Hepatocyte (in vitro differentiated cells): Measurements from ENCODE around the gene UBL5. TPM values are rescaled to one million over a fixed set of nuclear protein-coding genes. Genes with fewer than 3 reads are reported as not detected.

ENCODE experiments used
- DNase-seq: peaks from one replicate; pipeline ENCODE4 v3.0.0-alpha.2; 2016; ENCODE audit warnings: low spot score
- H2AFZ ChIP-seq: fragments of 200-600 bp; sonication (generic); 2 replicates; pipeline ENCODE4 v1.6.0; 2016; ENCODE audit warnings: antibody characterized with exemption, mild to moderate bottlenecking
- H3K27ac ChIP-seq: fragments of 200-600 bp; sonication (generic); 2 replicates; pipeline ENCODE4 v1.5.1; 2016; ENCODE audit warnings: mild to moderate bottlenecking
- H3K27me3 ChIP-seq: fragments of 200-600 bp; sonication (generic); 2 replicates; pipeline ENCODE4 v1.6.1; 2016
- H3K36me3 ChIP-seq: fragments of 200-600 bp; sonication (generic); replicated peaks from 2 replicates; pipeline ENCODE4 v1.5.1; 2016; ENCODE audit warnings: low read depth; ENCODE audit not compliant: insufficient read depth
- H3K4me1 ChIP-seq: fragments of 200-600 bp; sonication (generic); 2 replicates; pipeline ENCODE4 v1.5.1; 2016; ENCODE audit warnings: mild to moderate bottlenecking, moderate library complexity; ENCODE audit not compliant: insufficient read depth
- H3K4me2 ChIP-seq: fragments of 200-600 bp; sonication (generic); 2 replicates; pipeline ENCODE4 v1.6.0; 2016
- H3K4me3 ChIP-seq: fragments of 200-600 bp; sonication (generic); 2 replicates; pipeline ENCODE4 v1.5.1; 2016; ENCODE audit warnings: mild to moderate bottlenecking
- H3K79me2 ChIP-seq: fragments of 200-600 bp; sonication (generic); 2 replicates; pipeline ENCODE4 v1.6.0; 2017; ENCODE audit warnings: mild to moderate bottlenecking
- H3K9me2 ChIP-seq: fragments of 200-600 bp; sonication (generic); replicated peaks from 2 replicates; pipeline ENCODE4 v1.6.0; 2017; ENCODE audit warnings: mild to moderate bottlenecking; ENCODE audit not compliant: insufficient read depth
- H3K9me3 ChIP-seq: fragments of 200-600 bp; sonication (generic); 2 replicates; pipeline ENCODE4 v1.5.1; 2016; ENCODE audit warnings: low read depth, mild to moderate bottlenecking
- H4K20me1 ChIP-seq: fragments of 200-600 bp; sonication (generic); 2 replicates; pipeline ENCODE4 v1.6.0; 2016; ENCODE audit warnings: mild to moderate bottlenecking; ENCODE audit not compliant: insufficient read depth, poor library complexity, severe bottlenecking
- CTCF ChIP-seq: fragments of 200-600 bp; sonication (generic); IDR thresholded peaks from 2 replicates; pipeline ENCODE4 v1.5.1; 2016; ENCODE audit warnings: antibody characterized with exemption, mild to moderate bottlenecking; ENCODE audit not compliant: poor library complexity
- EZH2 ChIP-seq: fragments of 200-600 bp; sonication (generic); IDR thresholded peaks from 2 replicates; pipeline ENCODE4 v1.6.1; 2016; ENCODE audit warnings: antibody characterized with exemption, mild to moderate bottlenecking, borderline replicate concordance
- EZH2phosphoT487 ChIP-seq: fragments of 200-600 bp; sonication (generic); IDR thresholded peaks from one replicate; pipeline ENCODE4 v1.6.1; 2018; ENCODE audit warnings: antibody characterized with exemption, mild to moderate bottlenecking, low read depth, moderate library complexity; ENCODE audit not compliant: unreplicated experiment, severe bottlenecking
- WGBS: methylation state at CpG from one replicate; pipeline ENCODE4 v1.1.6; 2016; ENCODE audit warnings: low lambda C conversion rate; ENCODE audit errors: missing lambda C conversion rate; 5-methylcytosine and 5-hydroxymethylcytosine counted together
- polyA plus RNA-seq: library from polyadenylated mRNA; unstranded; fragments of >200 nt; fragmentation: Nextera tagmentation; extraction: Ambion mirVana; gene quantifications from 2 replicates; pipeline ENCODE4 v1.2.1, GENCODE V29; 2016
- total RNA-seq: library from RNA; depleted of rRNA; stranded (reverse); fragments of >200 nt; gene quantifications from 2 replicates; pipeline ENCODE4 v1.2.3, GENCODE V29; 2014

Gene UBL5
- total and polyA plus RNA-seq, 2 experiments from 2014 or later, result 528 to 613 TPM

GRCh38 chr19:9872618-9873242 is 45.0 kb downstream of the UBL5 start:
- Histone ChIP-seq H3K9me3 (no peaks in the 10 kb centered on the region), H3K4me1 (no peaks in the 10 kb centered on the region), H4K20me1 (no peaks in the 10 kb centered on the region), H3K4me3 (no peak overlapping the region), H3K79me2 (no peaks in the 10 kb centered on the region), H3K27ac (no peak overlapping the region), H2AFZ (no peak overlapping the region), H3K9me2 (no peaks in the 10 kb centered on the region), H3K4me2 (no peak overlapping the region), H3K27me3 (no peaks in the 10 kb centered on the region), H3K36me3 (no peaks in the 10 kb centered on the region)
- WGBS, result 96% methylated on average over 8 of the region's 8 CpGs
- DNase-seq, result no peak
- no peak for TF ChIP-seq EZH2
- TF ChIP-seq CTCF, result no peak
- TF ChIP-seq EZH2phosphoT487, result no peak

- WGBS, result 81% methylated on average over 13 of the region's 13 CpGs
- TF ChIP-seq EZH2phosphoT487 (no peak), EZH2 (no peak), CTCF (no peak)
Measured at GRCh38 chr19:9875031-9875627, 47.4 kb downstream of the UBL5 start.

GRCh38 chr19:9875796-9876195 is 48.1 kb downstream of the UBL5 start:
- no peak for DNase-seq
- Histone ChIP-seq H3K4me3 (no peak overlapping the region), H3K9me2 (no peaks in the 10 kb centered on the region), H3K27me3 (no peaks in the 10 kb centered on the region), H3K36me3 (no peaks in the 10 kb centered on the region), H3K27ac (no peak overlapping the region), H4K20me1 (no peaks in the 10 kb centered on the region), H2AFZ (no peak overlapping the region), H3K4me2 (no peak overlapping the region), H3K79me2 (no peaks in the 10 kb centered on the region), H3K9me3 (no peaks in the 10 kb centered on the region), H3K4me1 (no peaks in the 10 kb centered on the region)
- no peak for TF ChIP-seq EZH2phosphoT487
- TF ChIP-seq CTCF, result no peak
- TF ChIP-seq EZH2, result no peak
- 70% methylated on average over 5 of the region's 5 CpGs for WGBS

More at GRCh38 chr19:9875031-9875627, 47.4 kb downstream of the UBL5 start:
- no peak overlapping the region for H3K27ac ChIP-seq
- H3K79me2 ChIP-seq, result no peaks in the 10 kb centered on the region
- no peak overlapping the region for H3K4me2 ChIP-seq
- H3K36me3 ChIP-seq, result no peaks in the 10 kb centered on the region
- no peak for DNase-seq
- H3K9me2 ChIP-seq, result no peaks in the 10 kb centered on the region
- no peak overlapping the region for H3K4me3 ChIP-seq
- no peaks in the 10 kb centered on the region for H3K27me3 ChIP-seq
- H4K20me1 ChIP-seq, result no peaks in the 10 kb centered on the region
- H3K9me3 ChIP-seq, result no peaks in the 10 kb centered on the region
- no peaks in the 10 kb centered on the region for H3K4me1 ChIP-seq
- no peak overlapping the region for H2AFZ ChIP-seq
